Mononuclear cell (primary cell): ENCODE data around the gene RLBP1. TPM values are rescaled to one million over a fixed set of nuclear protein-coding genes. Genes with fewer than 3 reads are reported as not detected.

Experiments used
- total RNA-seq: library from RNA; depleted of rRNA; stranded (reverse); fragments of >200 nt; gene quantifications from one replicate; pipeline ENCODE4 v1.2.3, GENCODE V29; 2012

The RLBP1 gene
- total RNA-seq, 1 donor, result not detected

Other genes starting within 250 kb of the RLBP1 start
- gene ABHD2, start 133.1 kb downstream of the RLBP1 start, total RNA-seq, result 97.2 TPM
- 11.5 TPM for gene FANCI, start 22.4 kb upstream of the RLBP1 start, total RNA-seq
- gene POLG, start 113.2 kb upstream of the RLBP1 start, total RNA-seq, result 84.7 TPM